Measurements from ENCODE around the gene ADAM10.

Gene ADAM10

DNA sequence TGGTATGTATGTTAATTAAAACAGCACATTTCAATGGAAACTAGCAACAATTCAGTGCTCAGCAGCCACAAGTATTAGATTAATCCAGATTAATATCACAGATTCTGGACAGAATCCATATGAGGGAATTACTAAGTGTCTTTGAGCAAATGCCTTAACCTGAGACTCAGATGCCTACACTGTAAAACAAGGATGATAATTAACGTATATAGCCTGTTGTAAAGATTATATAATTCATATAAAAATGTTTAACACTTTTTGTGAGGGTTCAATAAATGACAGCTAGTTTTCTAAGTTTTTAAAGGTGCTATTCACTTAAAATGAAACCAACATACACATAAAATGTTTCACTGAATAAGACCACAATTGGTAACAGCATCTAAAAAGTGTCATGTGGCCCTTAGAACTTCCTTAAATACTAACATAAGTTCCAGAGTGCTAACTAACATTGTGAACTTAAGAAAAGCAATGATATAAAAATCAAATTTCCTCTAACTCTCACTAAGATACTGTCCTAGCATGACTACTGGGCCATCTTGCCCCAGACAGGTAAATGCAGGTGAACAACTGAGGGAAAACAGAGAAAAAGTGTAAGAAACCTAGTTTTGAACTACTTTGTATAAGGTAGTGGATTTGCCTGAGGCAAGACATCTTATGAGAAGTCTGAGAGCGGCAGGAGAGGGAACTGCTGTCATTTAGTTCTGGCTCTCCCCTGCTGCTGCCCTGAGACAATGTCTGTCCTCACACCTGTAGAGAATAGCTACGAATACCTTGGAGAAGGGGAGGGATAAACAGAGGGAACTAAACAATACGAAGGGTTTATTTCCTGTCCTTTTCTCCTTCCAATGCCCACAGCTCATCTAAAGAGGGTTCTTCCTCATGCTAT is 151.3 kb downstream of the ADAM10 start:
- H3K9ac ChIP-seq (ENCODE audit: low read length): no peak overlapping the region
- H2BK120ac ChIP-seq (ENCODE audit: insufficient read depth, low read length, poor library complexity): no peak overlapping the region

DNA sequence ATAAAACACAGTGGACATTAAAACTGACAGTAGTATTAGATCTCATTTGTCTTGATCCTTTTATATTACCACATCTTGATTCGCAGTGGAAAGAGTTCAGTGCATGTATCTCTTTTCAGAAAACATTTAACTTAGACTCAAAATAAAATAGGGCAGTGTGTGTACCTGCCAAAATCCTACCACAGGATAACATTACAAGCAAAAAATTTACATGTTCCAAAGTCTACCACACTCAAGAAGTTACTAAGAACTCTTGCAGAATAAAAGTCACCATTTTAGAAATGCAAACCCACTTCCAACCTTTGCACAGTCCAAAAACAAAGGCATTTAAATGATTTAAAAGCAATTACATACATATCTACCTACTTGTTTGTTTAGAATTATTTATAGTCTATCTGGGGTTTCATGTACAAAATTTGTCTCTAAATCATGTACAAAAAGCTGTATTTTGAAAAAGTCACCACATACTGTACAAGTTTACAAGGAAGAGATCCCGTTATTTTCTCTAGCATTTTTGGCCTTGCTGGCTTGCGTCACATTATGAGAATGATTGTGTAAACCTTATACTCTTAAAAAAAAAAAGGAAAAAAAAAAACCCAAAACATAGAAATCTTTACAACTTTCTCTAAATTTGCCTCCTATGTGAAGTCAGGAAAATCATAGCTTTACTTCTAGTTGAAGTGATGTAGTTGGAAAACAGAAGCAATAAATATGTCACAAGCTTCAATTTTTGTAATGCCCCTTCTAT is 153.8 kb downstream of the ADAM10 start:
- no peak overlapping the region for H3K14ac ChIP-seq (ENCODE audit: low read length)
- no CpG with 5 or more reads among the region's 3 CpGs for WGBS (ENCODE audit: extremely low coverage, insufficient coverage, insufficient read length)
- no peak overlapping the region for H2BK120ac ChIP-seq (ENCODE audit: insufficient read depth, low read length, poor library complexity)
- H2AFZ ChIP-seq (ENCODE audit: insufficient read depth, low read length, poor library complexity): no peak overlapping the region
- H3K18ac ChIP-seq (ENCODE audit: low read length): no peak overlapping the region
- DNase-seq: no peak
- H2BK12ac ChIP-seq (ENCODE audit: low read length): no peak overlapping the region
- no peak overlapping the region for H2BK5ac ChIP-seq (ENCODE audit: low read depth, low read length, poor library complexity)
- no peaks in the 10 kb centered on the region for H3K79me1 ChIP-seq (ENCODE audit: low read length)
- H3K27ac ChIP-seq (ENCODE audit: low read depth, low read length): no peak overlapping the region
- no peak overlapping the region for H3K4ac ChIP-seq (ENCODE audit: low read depth, low read length)
- no peak overlapping the region for H3K9ac ChIP-seq (ENCODE audit: low read length)
- no peaks in the 10 kb centered on the region for H3K4me1 ChIP-seq (ENCODE audit: control insufficient read depth in 1 of 2, insufficient read depth in 2 of 2, low read length in 2 of 2)
- H4K12ac ChIP-seq (ENCODE audit: low read depth, low read length): no peak overlapping the region
- H2AK5ac ChIP-seq (ENCODE audit: low read length): no peak overlapping the region
- no peak overlapping the region for H4K8ac ChIP-seq (ENCODE audit: low read depth, low read length)
- H3K79me2 ChIP-seq (ENCODE audit: control insufficient read depth, insufficient read depth, low read length, poor library complexity): no peaks in the 10 kb centered on the region
- H3K9me3 ChIP-seq (ENCODE audit: insufficient read depth, low read depth, low read length): no peaks in the 10 kb centered on the region
- no peaks in the 10 kb centered on the region for H3K27me3 ChIP-seq (ENCODE audit: insufficient read depth, low read length)
- no peak overlapping the region for H4K91ac ChIP-seq (ENCODE audit: low read depth, low read length)
- no peak overlapping the region for H3K23ac ChIP-seq (ENCODE audit: low read length)
- H3K4me3 ChIP-seq (ENCODE audit: low read depth, low read length): no peak overlapping the region
- H3K36me3 ChIP-seq (ENCODE audit: control insufficient read depth in 1 of 2, insufficient read depth in 2 of 2, low read length in 2 of 2): peaks cover 2 to 5% of the 10 kb centered on the region in 2 experiments
- no peak overlapping the region for H3K4me2 ChIP-seq (ENCODE audit: low read length)

More for the DNA sequence above, 151.3 kb downstream of the ADAM10 start:
- no peak overlapping the region for H3K23ac ChIP-seq (ENCODE audit: low read length)
- no peak overlapping the region for H3K18ac ChIP-seq (ENCODE audit: low read length)
- H3K27ac ChIP-seq (ENCODE audit: low read depth, low read length): no peak overlapping the region
- no peaks in the 10 kb centered on the region for H3K9me3 ChIP-seq (ENCODE audit: insufficient read depth, low read depth, low read length)
- H2BK5ac ChIP-seq (ENCODE audit: low read depth, low read length, poor library complexity): no peak overlapping the region
- H3K4me1 ChIP-seq (ENCODE audit: control insufficient read depth in 1 of 2, insufficient read depth in 2 of 2, low read length in 2 of 2): no peaks in the 10 kb centered on the region
- H2AFZ ChIP-seq (ENCODE audit: insufficient read depth, low read length, poor library complexity): no peak overlapping the region
- H3K27me3 ChIP-seq (ENCODE audit: insufficient read depth, low read length): no peaks in the 10 kb centered on the region
- H3K79me2 ChIP-seq (ENCODE audit: control insufficient read depth, insufficient read depth, low read length, poor library complexity): no peaks in the 10 kb centered on the region
- peaks cover 5 to 9% of the 10 kb centered on the region in 2 experiments for H3K36me3 ChIP-seq (ENCODE audit: control insufficient read depth in 1 of 2, insufficient read depth in 2 of 2, low read length in 2 of 2)
- H2AK5ac ChIP-seq (ENCODE audit: low read length): no peak overlapping the region
- H4K91ac ChIP-seq (ENCODE audit: low read depth, low read length): no peak overlapping the region
- no peaks in the 10 kb centered on the region for H3K79me1 ChIP-seq (ENCODE audit: low read length)
- no peak overlapping the region for H3K4me3 ChIP-seq (ENCODE audit: low read depth, low read length)
- WGBS (ENCODE audit: extremely low coverage, insufficient coverage, insufficient read length): no CpG with 5 or more reads among the region's 4 CpGs
- no peak overlapping the region for H3K14ac ChIP-seq (ENCODE audit: low read length)
- no peak overlapping the region for H2BK12ac ChIP-seq (ENCODE audit: low read length)
- H3K4me2 ChIP-seq (ENCODE audit: low read length): no peak overlapping the region
- no peak overlapping the region for H4K8ac ChIP-seq (ENCODE audit: low read depth, low read length)
- no peak for DNase-seq
- H3K4ac ChIP-seq (ENCODE audit: low read depth, low read length): no peak overlapping the region
- no peak overlapping the region for H4K12ac ChIP-seq (ENCODE audit: low read depth, low read length)

DNA sequence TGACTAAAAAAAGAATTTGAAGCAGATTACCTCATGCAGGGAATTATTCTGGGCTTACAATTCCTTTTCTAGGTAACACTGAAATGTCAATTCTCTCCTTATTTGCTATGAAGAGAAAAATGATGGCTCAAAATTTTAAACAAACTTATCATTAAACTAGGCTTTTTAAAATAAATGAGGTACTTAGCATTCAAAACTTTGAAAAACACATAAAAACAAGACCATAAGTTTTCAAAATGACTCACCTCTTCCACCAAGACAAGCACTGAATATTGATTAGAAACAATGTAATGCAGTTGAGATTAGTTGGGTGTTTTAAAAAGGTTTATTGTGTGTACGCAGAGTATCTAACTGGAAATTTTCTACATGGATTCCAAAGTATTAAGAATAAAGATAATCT is 154.6 kb downstream of the ADAM10 start:
- no CpG with 5 or more reads among the region's 1 CpG for WGBS (ENCODE audit: extremely low coverage, insufficient coverage, insufficient read length)
- Histone ChIP-seq H3K36me3 (ENCODE audit: control insufficient read depth in 1 of 2, insufficient read depth in 2 of 2, low read length in 2 of 2) (peaks cover 2 to 5% of the 10 kb centered on the region in 2 experiments), H2BK5ac (ENCODE audit: low read depth, low read length, poor library complexity) (no peak overlapping the region), H2BK120ac (ENCODE audit: insufficient read depth, low read length, poor library complexity) (no peak overlapping the region), H3K79me2 (ENCODE audit: control insufficient read depth, insufficient read depth, low read length, poor library complexity) (no peaks in the 10 kb centered on the region), H3K14ac (ENCODE audit: low read length) (no peak overlapping the region), H3K23ac (ENCODE audit: low read length) (no peak overlapping the region), H4K12ac (ENCODE audit: low read depth, low read length) (no peak overlapping the region), H3K27me3 (ENCODE audit: insufficient read depth, low read length) (no peaks in the 10 kb centered on the region), H3K4ac (ENCODE audit: low read depth, low read length) (no peak overlapping the region), H3K79me1 (ENCODE audit: low read length) (no peaks in the 10 kb centered on the region), H3K4me1 (ENCODE audit: control insufficient read depth in 1 of 2, insufficient read depth in 2 of 2, low read length in 2 of 2) (no peaks in the 10 kb centered on the region), H4K91ac (ENCODE audit: low read depth, low read length) (no peak overlapping the region), H2AK5ac (ENCODE audit: low read length) (no peak overlapping the region), H3K4me2 (ENCODE audit: low read length) (no peak overlapping the region), H3K4me3 (ENCODE audit: low read depth, low read length) (no peak overlapping the region), H3K9ac (ENCODE audit: low read length) (no peak overlapping the region), H3K18ac (ENCODE audit: low read length) (no peak overlapping the region), H2BK12ac (ENCODE audit: low read length) (no peak overlapping the region), H2AFZ (ENCODE audit: insufficient read depth, low read length, poor library complexity) (no peak overlapping the region), H3K27ac (ENCODE audit: low read depth, low read length) (no peak overlapping the region), H3K9me3 (ENCODE audit: insufficient read depth, low read depth, low read length) (no peaks in the 10 kb centered on the region), H4K8ac (ENCODE audit: low read depth, low read length) (no peak overlapping the region)
- no peak for DNase-seq

DNA sequence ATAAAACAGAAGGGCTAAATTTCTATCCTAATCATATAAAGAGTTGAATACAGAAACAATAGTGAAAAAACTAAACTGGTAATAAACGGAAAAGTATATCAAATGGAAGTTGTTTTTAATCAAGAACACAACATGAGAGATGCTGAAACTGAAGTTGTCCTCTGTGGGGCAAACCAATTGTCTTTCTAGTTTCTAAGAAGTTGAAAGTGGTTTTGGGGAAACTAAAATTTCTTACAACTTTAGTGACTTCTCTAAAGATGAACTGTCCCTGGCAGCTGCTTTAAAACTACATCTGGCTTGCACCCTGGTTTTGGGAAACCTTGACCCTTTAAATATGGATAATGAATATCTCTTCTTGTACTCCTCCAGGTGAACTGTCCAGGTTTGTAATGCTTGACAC is 155.6 kb downstream of the ADAM10 start:
- H4K91ac ChIP-seq (ENCODE audit: low read depth, low read length): no peak overlapping the region
- H4K8ac ChIP-seq (ENCODE audit: low read depth, low read length): no peak overlapping the region
- no peak overlapping the region for H3K27ac ChIP-seq (ENCODE audit: low read depth, low read length)
- H2BK12ac ChIP-seq (ENCODE audit: low read length): no peak overlapping the region
- no CpG with 5 or more reads among the region's 1 CpG for WGBS (ENCODE audit: extremely low coverage, insufficient coverage, insufficient read length)
- H3K27me3 ChIP-seq (ENCODE audit: insufficient read depth, low read length): no peaks in the 10 kb centered on the region
- H2AK5ac ChIP-seq (ENCODE audit: low read length): no peak overlapping the region
- H3K9ac ChIP-seq (ENCODE audit: low read length): no peak overlapping the region
- no peak overlapping the region for H2BK120ac ChIP-seq (ENCODE audit: insufficient read depth, low read length, poor library complexity)
- no peak overlapping the region for H3K18ac ChIP-seq (ENCODE audit: low read length)
- H3K4me3 ChIP-seq (ENCODE audit: low read depth, low read length): no peak overlapping the region
- no peaks in the 10 kb centered on the region for H3K79me1 ChIP-seq (ENCODE audit: low read length)
- no peaks in the 10 kb centered on the region for H3K79me2 ChIP-seq (ENCODE audit: control insufficient read depth, insufficient read depth, low read length, poor library complexity)
- no peak overlapping the region for H3K4me2 ChIP-seq (ENCODE audit: low read length)
- H3K4me1 ChIP-seq (ENCODE audit: control insufficient read depth in 1 of 2, insufficient read depth in 2 of 2, low read length in 2 of 2): no peaks in the 10 kb centered on the region
- H3K9me3 ChIP-seq (ENCODE audit: insufficient read depth, low read depth, low read length): no peaks in the 10 kb centered on the region
- H2AFZ ChIP-seq (ENCODE audit: insufficient read depth, low read length, poor library complexity): no peak overlapping the region
- no peak for DNase-seq
- peaks cover 2 to 5% of the 10 kb centered on the region in 2 experiments for H3K36me3 ChIP-seq (ENCODE audit: control insufficient read depth in 1 of 2, insufficient read depth in 2 of 2, low read length in 2 of 2)
- no peak overlapping the region for H3K14ac ChIP-seq (ENCODE audit: low read length)
- H3K4ac ChIP-seq (ENCODE audit: low read depth, low read length): no peak overlapping the region
- H2BK5ac ChIP-seq (ENCODE audit: low read depth, low read length, poor library complexity): no peak overlapping the region
- no peak overlapping the region for H4K12ac ChIP-seq (ENCODE audit: low read depth, low read length)
- no peak overlapping the region for H3K23ac ChIP-seq (ENCODE audit: low read length)

Data from trophoblast cell (in vitro differentiated cells and primary cell).